AG10803 (cell line): Measurements from ENCODE around the gene PLP2.

Experiments
- DNase-seq: peaks from one replicate; pipeline ENCODE4 v3.0.0; 2010; ENCODE audit warnings: low read depth
- H3K4me3 ChIP-seq: 2 replicates; pipeline ENCODE4 v1.5.1; 2011; ENCODE audit warnings: mild to moderate bottlenecking, low read length, control low read depth
- TF ChIP-seq, protein P1 (sequence below): conservative IDR thresholded peaks from 2 replicates; pipeline ENCODE4 v1.5.1; 2011; ENCODE audit warnings: mild to moderate bottlenecking, low read length, control low read depth, inconsistent platforms

The PLP2 gene

GRCh38 chrX:49198540-49199314 is 27.0 kb downstream of the PLP2 start:
- TF ChIP-seq, protein P1, sequence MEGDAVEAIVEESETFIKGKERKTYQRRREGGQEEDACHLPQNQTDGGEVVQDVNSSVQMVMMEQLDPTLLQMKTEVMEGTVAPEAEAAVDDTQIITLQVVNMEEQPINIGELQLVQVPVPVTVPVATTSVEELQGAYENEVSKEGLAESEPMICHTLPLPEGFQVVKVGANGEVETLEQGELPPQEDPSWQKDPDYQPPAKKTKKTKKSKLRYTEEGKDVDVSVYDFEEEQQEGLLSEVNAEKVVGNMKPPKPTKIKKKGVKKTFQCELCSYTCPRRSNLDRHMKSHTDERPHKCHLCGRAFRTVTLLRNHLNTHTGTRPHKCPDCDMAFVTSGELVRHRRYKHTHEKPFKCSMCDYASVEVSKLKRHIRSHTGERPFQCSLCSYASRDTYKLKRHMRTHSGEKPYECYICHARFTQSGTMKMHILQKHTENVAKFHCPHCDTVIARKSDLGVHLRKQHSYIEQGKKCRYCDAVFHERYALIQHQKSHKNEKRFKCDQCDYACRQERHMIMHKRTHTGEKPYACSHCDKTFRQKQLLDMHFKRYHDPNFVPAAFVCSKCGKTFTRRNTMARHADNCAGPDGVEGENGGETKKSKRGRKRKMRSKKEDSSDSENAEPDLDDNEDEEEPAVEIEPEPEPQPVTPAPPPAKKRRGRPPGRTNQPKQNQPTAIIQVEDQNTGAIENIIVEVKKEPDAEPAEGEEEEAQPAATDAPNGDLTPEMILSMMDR, result no peak
- DNase-seq, result no peak
- H3K4me3 ChIP-seq, result no peak overlapping the region

DNA sequence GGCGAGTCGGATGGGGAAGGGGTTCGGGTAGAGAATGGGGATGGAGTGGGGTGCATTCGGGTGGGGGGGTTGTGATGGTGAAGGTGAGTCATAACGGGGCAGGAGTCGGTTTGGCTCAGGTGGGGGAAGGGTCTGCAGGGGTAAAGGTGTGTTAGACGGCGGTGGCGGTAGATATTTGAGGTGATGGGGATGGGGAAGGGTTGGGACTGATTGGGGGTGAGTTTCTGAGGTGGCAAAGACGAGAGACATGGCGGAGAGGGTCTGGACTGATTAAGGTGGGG is 27.6 kb downstream of the PLP2 start:
- no peak overlapping the region for H3K4me3 ChIP-seq
- TF ChIP-seq, protein P1, result no peak
- DNase-seq, result no peak

GRCh38 chrX:49199906-49200771 is 28.4 kb downstream of the PLP2 start, which contains the start of gene SYP:
TSS of gene SYP (minus strand) at chrX:49200193. CDS start at chrX:49200186, 7 bp downstream.
- H3K4me3 ChIP-seq, result peak within 1 kb of the TSS; percentile 49
- peak; percentile 82 for DNase-seq
- TF ChIP-seq, protein P1, result no peak

GRCh38 chrX:49202022-49202421 is 30.3 kb downstream of the PLP2 start:
- H3K4me3 ChIP-seq, result no peak overlapping the region
- TF ChIP-seq, protein P1, result no peak
- no peak for DNase-seq

DNA sequence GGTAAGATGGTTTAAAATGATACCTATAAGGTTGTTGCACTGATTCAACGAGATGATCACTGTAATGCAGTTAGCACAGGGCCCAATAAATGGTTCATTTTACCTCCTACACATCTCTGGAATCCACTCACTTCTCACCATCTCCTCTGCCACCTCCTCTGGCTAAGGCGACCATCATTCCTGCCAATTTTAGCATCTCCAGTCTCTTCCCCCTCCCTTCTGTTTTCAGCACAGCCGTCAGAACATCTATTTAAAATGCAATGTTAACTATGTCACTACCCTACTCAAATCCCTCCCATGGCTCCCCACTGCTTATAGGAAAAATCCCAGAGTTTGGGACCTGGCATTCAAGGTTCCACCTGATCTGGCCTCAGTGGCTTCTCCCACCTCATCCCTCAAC is 31.8 kb downstream of the PLP2 start:
- no peak for DNase-seq
- TF ChIP-seq, protein P1, result no peak
- no peak overlapping the region for H3K4me3 ChIP-seq

DNA sequence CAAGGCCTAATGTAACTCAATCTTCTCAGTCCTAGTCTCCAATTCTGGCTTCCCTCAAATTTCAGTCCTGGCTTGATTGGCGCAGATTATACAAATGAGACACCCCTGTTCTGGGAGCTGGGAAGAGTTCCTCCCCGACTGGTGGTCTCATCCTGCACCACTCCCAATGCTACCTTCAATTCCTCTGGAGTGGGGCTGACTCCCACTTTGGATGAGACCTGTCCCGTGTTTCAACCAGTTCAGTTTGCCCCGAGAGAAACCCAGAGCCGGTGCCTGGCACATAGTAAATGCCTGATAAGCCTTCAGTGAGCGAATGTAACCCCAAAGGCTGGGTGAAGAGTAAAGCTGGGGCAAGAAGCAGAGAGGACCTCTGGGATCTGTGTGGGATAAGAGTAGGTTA is 32.3 kb downstream of the PLP2 start:
- no peak for DNase-seq
- no peak overlapping the region for H3K4me3 ChIP-seq
- TF ChIP-seq, protein P1, result no peak
